Measurements from ENCODE around the gene SEMA4D.

SEMA4D gene

GRCh38 chr9:89383721-89384300 is 114.1 kb downstream of the SEMA4D start:
- Mint-ChIP-seq H3K9me3 (no peaks in the 10 kb centered on the region), H3K36me3 (ENCODE audit: low read depth) (peaks cover 49% of the 10 kb centered on the region), H3K4me3 (no peak overlapping the region), H3K4me1 (no peaks in the 10 kb centered on the region), H3K27me3 (ENCODE audit: low read depth) (no peaks in the 10 kb centered on the region), H3K27ac (no peak overlapping the region)
- no peak for TF ChIP-seq CTCF (IDR thresholded peaks at IDR 0.05; ENCODE audit: unreplicated experiment in 3 of 3)

- TF ChIP-seq CTCF (IDR thresholded peaks at IDR 0.05; ENCODE audit: unreplicated experiment in 3 of 3): no peak
- Mint-ChIP-seq H3K4me1 (no peaks in the 10 kb centered on the region), H3K27me3 (ENCODE audit: low read depth) (no peaks in the 10 kb centered on the region), H3K4me3 (no peak overlapping the region), H3K27ac (no peak overlapping the region), H3K9me3 (no peaks in the 10 kb centered on the region), H3K36me3 (ENCODE audit: low read depth) (peaks cover 55% of the 10 kb centered on the region)
Observed at GRCh38 chr9:89383030-89383720, 114.7 kb downstream of the SEMA4D start.

- no peaks in the 10 kb centered on the region for H3K27me3 Mint-ChIP-seq (ENCODE audit: low read depth)
- H3K9me3 Mint-ChIP-seq: no peaks in the 10 kb centered on the region
- no peak overlapping the region for H3K4me3 Mint-ChIP-seq
- peaks cover 56% of the 10 kb centered on the region for H3K36me3 Mint-ChIP-seq (ENCODE audit: low read depth)
- H3K27ac Mint-ChIP-seq: no peak overlapping the region
- H3K4me1 Mint-ChIP-seq: no peaks in the 10 kb centered on the region
- TF ChIP-seq CTCF (IDR thresholded peaks at IDR 0.05; ENCODE audit: unreplicated experiment in 3 of 3): no peak
Observed at GRCh38 chr9:89382026-89382986, 115.6 kb downstream of the SEMA4D start.

- Mint-ChIP-seq H3K27ac (no peak overlapping the region), H3K36me3 (ENCODE audit: low read depth) (peaks cover 61% of the 10 kb centered on the region), H3K4me3 (no peak overlapping the region), H3K4me1 (no peaks in the 10 kb centered on the region), H3K27me3 (ENCODE audit: low read depth) (no peaks in the 10 kb centered on the region), H3K9me3 (no peaks in the 10 kb centered on the region)
- TF ChIP-seq CTCF (IDR thresholded peaks at IDR 0.05; ENCODE audit: unreplicated experiment in 3 of 3): no peak
Observed at GRCh38 chr9:89381308-89381609, 116.7 kb downstream of the SEMA4D start.

GRCh38 chr9:89380437-89381307 is 117.2 kb downstream of the SEMA4D start:
- no peaks in the 10 kb centered on the region for H3K27me3 Mint-ChIP-seq (ENCODE audit: low read depth)
- H3K4me3 Mint-ChIP-seq: no peak overlapping the region
- peaks cover 56% of the 10 kb centered on the region for H3K36me3 Mint-ChIP-seq (ENCODE audit: low read depth)
- H3K4me1 Mint-ChIP-seq: no peaks in the 10 kb centered on the region
- TF ChIP-seq CTCF (IDR thresholded peaks at IDR 0.05; ENCODE audit: unreplicated experiment in 3 of 3): no peak
- no peaks in the 10 kb centered on the region for H3K9me3 Mint-ChIP-seq
- peak overlapping the region in 2 of 3 experiments; percentile 40 to 51 for H3K27ac Mint-ChIP-seq
